ENCODE measurements around the gene TLCD3B.

Gene TLCD3B

GRCh38 chr16:29977063-29977825 lies 53.8 kb downstream of the TLCD3B start:
- Histone ChIP-seq H3K4me3 (ENCODE audit: low read depth, low read length) (no peak overlapping the region), H3K36me3 (replicated peaks) (peaks cover 47% of the 10 kb centered on the region), H3K27me3 (replicated peaks) (no peaks in the 10 kb centered on the region), H3K27ac (no peak overlapping the region)
- in situ Hi-C loops (cut with HindIII; ENCODE audit: low pct_ligation_motif_present, low sequenced_read_pairs): no loop called here
- TF ChIP-seq, protein P1, sequence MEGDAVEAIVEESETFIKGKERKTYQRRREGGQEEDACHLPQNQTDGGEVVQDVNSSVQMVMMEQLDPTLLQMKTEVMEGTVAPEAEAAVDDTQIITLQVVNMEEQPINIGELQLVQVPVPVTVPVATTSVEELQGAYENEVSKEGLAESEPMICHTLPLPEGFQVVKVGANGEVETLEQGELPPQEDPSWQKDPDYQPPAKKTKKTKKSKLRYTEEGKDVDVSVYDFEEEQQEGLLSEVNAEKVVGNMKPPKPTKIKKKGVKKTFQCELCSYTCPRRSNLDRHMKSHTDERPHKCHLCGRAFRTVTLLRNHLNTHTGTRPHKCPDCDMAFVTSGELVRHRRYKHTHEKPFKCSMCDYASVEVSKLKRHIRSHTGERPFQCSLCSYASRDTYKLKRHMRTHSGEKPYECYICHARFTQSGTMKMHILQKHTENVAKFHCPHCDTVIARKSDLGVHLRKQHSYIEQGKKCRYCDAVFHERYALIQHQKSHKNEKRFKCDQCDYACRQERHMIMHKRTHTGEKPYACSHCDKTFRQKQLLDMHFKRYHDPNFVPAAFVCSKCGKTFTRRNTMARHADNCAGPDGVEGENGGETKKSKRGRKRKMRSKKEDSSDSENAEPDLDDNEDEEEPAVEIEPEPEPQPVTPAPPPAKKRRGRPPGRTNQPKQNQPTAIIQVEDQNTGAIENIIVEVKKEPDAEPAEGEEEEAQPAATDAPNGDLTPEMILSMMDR (IDR thresholded peaks at IDR 0.05; ENCODE audit: low read depth, low read length, missing control alignments): no peak
- DNase-seq: no peak

GRCh38 chr16:29975811-29976511 lies 55.1 kb downstream of the TLCD3B start:
- Histone ChIP-seq H3K4me3 (ENCODE audit: low read depth, low read length) (peak overlapping the region; percentile 92), H3K27me3 (replicated peaks) (no peaks in the 10 kb centered on the region), H3K27ac (no peak overlapping the region), H3K36me3 (replicated peaks) (peaks cover 36% of the 10 kb centered on the region)
- TF ChIP-seq, protein P1 (IDR thresholded peaks at IDR 0.05; ENCODE audit: low read depth, low read length, missing control alignments): no peak
- in situ Hi-C loops (cut with HindIII; ENCODE audit: low pct_ligation_motif_present, low sequenced_read_pairs): no loop called here
- no peak for DNase-seq

DNA sequence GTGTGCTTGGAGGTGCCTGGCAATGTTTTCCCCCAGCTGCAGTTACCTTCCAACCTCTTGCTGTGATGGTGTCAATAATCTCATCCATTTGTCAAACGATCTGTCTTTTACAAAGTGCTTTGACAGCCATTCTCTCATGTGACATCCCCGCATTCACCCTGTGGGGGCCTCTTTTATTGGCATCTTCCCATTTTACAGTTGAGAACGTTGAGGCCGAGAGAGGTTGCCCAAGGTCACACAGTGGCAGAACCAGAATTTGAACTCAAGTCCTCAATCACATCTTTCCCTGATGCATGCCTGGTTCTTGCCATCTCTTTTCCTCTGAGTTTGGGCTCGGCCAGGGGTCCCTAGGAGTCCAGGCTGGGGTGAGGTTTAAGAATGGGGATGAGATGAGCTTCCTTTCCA lies 55.9 kb downstream of the TLCD3B start:
- no peaks in the 10 kb centered on the region for H3K27me3 ChIP-seq (replicated peaks)
- H3K4me3 ChIP-seq (ENCODE audit: low read depth, low read length): peak overlapping the region; percentile 92
- TF ChIP-seq, protein P1 (IDR thresholded peaks at IDR 0.05; ENCODE audit: low read depth, low read length, missing control alignments): no peak
- in situ Hi-C loops (cut with HindIII; ENCODE audit: low pct_ligation_motif_present, low sequenced_read_pairs): no loop called here
- no peak for DNase-seq
- H3K36me3 ChIP-seq (replicated peaks): peaks cover 28% of the 10 kb centered on the region
- no peak overlapping the region for H3K27ac ChIP-seq
